Measurements from ENCODE around the gene PPP1R9A.

PPP1R9A gene

GRCh38 chr7:95263785-95264362 is 356.5 kb downstream of the PPP1R9A start:
- Histone ChIP-seq H2AFZ (no peak overlapping the region), H3K4me2 (ENCODE audit: low read length) (no peak overlapping the region), H3K4me3 (ENCODE audit: low read depth, low read length) (no peak overlapping the region), H3K4me1 (no peaks in the 10 kb centered on the region), H3K27ac (no peak overlapping the region), H3K27me3 (ENCODE audit: control insufficient read depth, insufficient read depth, low read length) (no peaks in the 10 kb centered on the region), H3K9ac (no peak overlapping the region), H3K9me3 (ENCODE audit: control insufficient read depth, low read length) (no peaks in the 10 kb centered on the region), H3K36me3 (ENCODE audit: control insufficient read depth, insufficient read depth, low read length) (no peaks in the 10 kb centered on the region), H3K79me2 (no peaks in the 10 kb centered on the region)
- TF ChIP-seq, protein P1, sequence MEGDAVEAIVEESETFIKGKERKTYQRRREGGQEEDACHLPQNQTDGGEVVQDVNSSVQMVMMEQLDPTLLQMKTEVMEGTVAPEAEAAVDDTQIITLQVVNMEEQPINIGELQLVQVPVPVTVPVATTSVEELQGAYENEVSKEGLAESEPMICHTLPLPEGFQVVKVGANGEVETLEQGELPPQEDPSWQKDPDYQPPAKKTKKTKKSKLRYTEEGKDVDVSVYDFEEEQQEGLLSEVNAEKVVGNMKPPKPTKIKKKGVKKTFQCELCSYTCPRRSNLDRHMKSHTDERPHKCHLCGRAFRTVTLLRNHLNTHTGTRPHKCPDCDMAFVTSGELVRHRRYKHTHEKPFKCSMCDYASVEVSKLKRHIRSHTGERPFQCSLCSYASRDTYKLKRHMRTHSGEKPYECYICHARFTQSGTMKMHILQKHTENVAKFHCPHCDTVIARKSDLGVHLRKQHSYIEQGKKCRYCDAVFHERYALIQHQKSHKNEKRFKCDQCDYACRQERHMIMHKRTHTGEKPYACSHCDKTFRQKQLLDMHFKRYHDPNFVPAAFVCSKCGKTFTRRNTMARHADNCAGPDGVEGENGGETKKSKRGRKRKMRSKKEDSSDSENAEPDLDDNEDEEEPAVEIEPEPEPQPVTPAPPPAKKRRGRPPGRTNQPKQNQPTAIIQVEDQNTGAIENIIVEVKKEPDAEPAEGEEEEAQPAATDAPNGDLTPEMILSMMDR (IDR thresholded peaks at IDR 0.05) = no peak

DNA sequence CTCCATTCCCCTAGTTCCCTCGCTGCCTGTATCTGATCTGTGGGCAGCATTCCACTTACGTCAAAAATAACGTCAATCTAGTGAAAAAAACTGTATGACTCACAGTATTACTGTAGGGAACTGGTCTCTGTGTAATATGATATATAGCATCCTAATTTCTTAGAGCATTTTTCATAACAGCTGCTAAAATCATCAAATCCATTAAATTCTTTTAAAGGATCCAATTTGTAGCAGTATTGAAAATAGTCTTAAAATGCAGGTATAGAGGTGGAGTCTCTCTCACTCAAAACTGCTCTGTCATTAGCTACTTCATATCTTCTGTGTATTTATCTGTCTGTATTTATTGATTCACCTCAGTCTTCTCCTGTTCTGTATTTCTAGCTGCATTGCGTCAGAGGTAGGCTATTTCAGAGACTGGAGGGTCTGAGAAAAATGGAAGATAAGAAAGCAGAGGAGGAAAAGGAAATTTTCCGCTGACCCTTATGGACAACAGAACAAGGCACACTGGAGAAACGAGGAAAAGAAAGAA is 357.0 kb downstream of the PPP1R9A start:
- no peaks in the 10 kb centered on the region for H3K27me3 ChIP-seq (ENCODE audit: control insufficient read depth, insufficient read depth, low read length)
- TF ChIP-seq, protein P1 (IDR thresholded peaks at IDR 0.05) = no peak

DNA sequence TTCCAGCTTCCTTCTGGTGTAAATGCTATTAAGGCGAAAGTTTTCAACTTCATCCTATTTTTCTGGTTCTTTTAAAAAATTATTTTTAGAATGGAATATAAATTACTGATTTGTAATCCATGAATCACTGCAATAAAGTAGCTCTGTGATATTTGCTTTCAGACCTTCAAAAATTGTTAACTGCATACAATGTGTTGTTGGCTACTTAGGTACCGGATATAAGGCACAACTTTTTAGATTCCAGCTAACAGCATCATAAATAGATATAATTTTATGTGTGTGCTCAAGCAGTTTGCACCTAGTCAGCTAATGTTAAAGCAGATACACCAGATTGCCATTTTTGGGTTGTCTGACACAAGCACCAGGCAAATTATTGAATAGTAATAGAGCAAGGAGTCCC is 358.2 kb downstream of the PPP1R9A start:
- H3K9ac ChIP-seq = no peak overlapping the region
- no peak overlapping the region for H3K4me3 ChIP-seq (ENCODE audit: low read depth, low read length)
- no peaks in the 10 kb centered on the region for H3K79me2 ChIP-seq
- H3K27me3 ChIP-seq (ENCODE audit: control insufficient read depth, insufficient read depth, low read length) = no peaks in the 10 kb centered on the region
- no peaks in the 10 kb centered on the region for H3K36me3 ChIP-seq (ENCODE audit: control insufficient read depth, insufficient read depth, low read length)
- no peak overlapping the region for H3K27ac ChIP-seq
- no peaks in the 10 kb centered on the region for H3K9me3 ChIP-seq (ENCODE audit: control insufficient read depth, low read length)
- H3K4me2 ChIP-seq (ENCODE audit: low read length) = no peak overlapping the region
- TF ChIP-seq, protein P1 (IDR thresholded peaks at IDR 0.05) = no peak
- H3K4me1 ChIP-seq = no peaks in the 10 kb centered on the region
- H2AFZ ChIP-seq = no peak overlapping the region

More for the DNA sequence above, 357.0 kb downstream of the PPP1R9A start:
- H2AFZ ChIP-seq = no peak overlapping the region
- H3K27ac ChIP-seq = no peak overlapping the region
- H3K36me3 ChIP-seq (ENCODE audit: control insufficient read depth, insufficient read depth, low read length) = no peaks in the 10 kb centered on the region
- no peaks in the 10 kb centered on the region for H3K9me3 ChIP-seq (ENCODE audit: control insufficient read depth, low read length)
- H3K4me2 ChIP-seq (ENCODE audit: low read length) = no peak overlapping the region
- H3K4me3 ChIP-seq (ENCODE audit: low read depth, low read length) = no peak overlapping the region
- H3K9ac ChIP-seq = no peak overlapping the region
- H3K79me2 ChIP-seq = no peaks in the 10 kb centered on the region
- no peaks in the 10 kb centered on the region for H3K4me1 ChIP-seq

GRCh38 chr7:95267754-95268153 is 360.4 kb downstream of the PPP1R9A start:
- Histone ChIP-seq H3K36me3 (ENCODE audit: control insufficient read depth, insufficient read depth, low read length) (no peaks in the 10 kb centered on the region), H3K9ac (no peak overlapping the region), H3K4me2 (ENCODE audit: low read length) (no peak overlapping the region), H3K4me1 (no peaks in the 10 kb centered on the region), H2AFZ (no peak overlapping the region), H3K9me3 (ENCODE audit: control insufficient read depth, low read length) (no peaks in the 10 kb centered on the region), H3K27ac (no peak overlapping the region), H3K4me3 (ENCODE audit: low read depth, low read length) (no peak overlapping the region), H3K27me3 (ENCODE audit: control insufficient read depth, insufficient read depth, low read length) (no peaks in the 10 kb centered on the region), H3K79me2 (no peaks in the 10 kb centered on the region)
- TF ChIP-seq, protein P1 (IDR thresholded peaks at IDR 0.05) = no peak

GRCh38 chr7:95269640-95270039 is 362.2 kb downstream of the PPP1R9A start:
- Histone ChIP-seq H3K27me3 (ENCODE audit: control insufficient read depth, insufficient read depth, low read length) (no peaks in the 10 kb centered on the region), H3K9me3 (ENCODE audit: control insufficient read depth, low read length) (no peaks in the 10 kb centered on the region), H3K36me3 (ENCODE audit: control insufficient read depth, insufficient read depth, low read length) (no peaks in the 10 kb centered on the region), H3K4me1 (no peaks in the 10 kb centered on the region), H3K9ac (no peak overlapping the region), H3K4me2 (ENCODE audit: low read length) (no peak overlapping the region), H2AFZ (no peak overlapping the region), H3K79me2 (no peaks in the 10 kb centered on the region), H3K4me3 (ENCODE audit: low read depth, low read length) (no peak overlapping the region), H3K27ac (no peak overlapping the region)
- TF ChIP-seq, protein P1 (IDR thresholded peaks at IDR 0.05) = no peak

Measured in parathyroid adenoma (tissue), 2 donors.